Stimulated activated CD4-positive, alpha-beta T cell treated with anti-CD3 and anti-CD28 coated beads, Interleukin-4, amount 100 ng/mL, for 48 hours (primary cell): ENCODE data around the gene MOCS3.

Experiments
- DNase-seq, 2 donors: peaks; one replicate each; pipeline ENCODE4 v3.0.0-alpha.2; 2020; ENCODE audit warnings: low read depth in 2 of 2

MOCS3 gene

GRCh38 chr20:51011479-51011878 is 52.9 kb downstream of the MOCS3 start:
- DNase-seq: no peak

DNA sequence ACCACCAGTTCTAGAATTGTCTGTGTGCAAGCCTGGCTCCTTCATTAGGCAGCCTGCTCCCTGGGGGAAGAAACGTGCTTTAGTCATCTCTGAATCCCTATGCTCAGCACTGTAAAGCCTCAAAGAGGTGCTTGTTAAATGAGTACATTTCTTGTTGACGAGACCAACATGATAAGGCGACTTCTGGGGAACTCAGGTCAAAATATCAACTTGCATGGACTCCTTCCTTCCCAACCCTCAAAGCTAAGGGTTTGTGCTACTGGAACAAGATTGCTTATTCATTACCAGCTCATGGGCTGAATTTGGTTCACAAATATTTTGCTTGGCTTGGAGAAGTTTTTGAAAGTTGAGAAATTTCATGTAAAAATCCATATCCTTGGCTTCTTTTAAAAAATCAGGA is 53.7 kb downstream of the MOCS3 start:
- DNase-seq: no peak
